HG02759 (cell line): Measurements from ENCODE around the gene LTB4R.

ENCODE experiments used
- ATAC-seq: cut with Tn5 transposase; IDR thresholded peaks from one replicate; pipeline ENCODE4 v1.9.1; 2021; ENCODE audit warnings: mild to moderate bottlenecking, moderate library complexity; ENCODE audit not compliant: unreplicated experiment

LTB4R gene

GRCh38 chr14:24310646-24311604 is at the start of gene LTB4R:
Gene LTB4R, plus strand, starts transcription at chr14:24311502. Its CDS starts 4,150 bp downstream, at chr14:24315652.
- ATAC-seq, result peak; percentile 69

GRCh38 chr14:24261969-24262327 is 49.4 kb upstream of the LTB4R start:
- no peak for ATAC-seq

GRCh38 chr14:24262821-24263733 is 48.2 kb upstream of the LTB4R start, which contains the start of gene TGM1:
Gene TGM1, minus strand, starts transcription at chr14:24263177. Its CDS starts 825 bp downstream, at chr14:24262352.
- ATAC-seq, result no peak

- ATAC-seq, result no peak
Observed at GRCh38 chr14:24263848-24264247, 47.5 kb upstream of the LTB4R start.

- ATAC-seq, result no peak
Observed at GRCh38 chr14:24264298-24264697, 47.0 kb upstream of the LTB4R start.

GRCh38 chr14:24266344-24267244 is 44.7 kb upstream of the LTB4R start:
- no peak for ATAC-seq

- ATAC-seq, result no peak
Observed at GRCh38 chr14:24267516-24267915, 43.8 kb upstream of the LTB4R start.

- ATAC-seq, result no peak
Observed at GRCh38 chr14:24268225-24268624, 43.1 kb upstream of the LTB4R start.

- ATAC-seq, result no peak
Observed at GRCh38 chr14:24269368-24269767, 41.9 kb upstream of the LTB4R start.

GRCh38 chr14:24269910-24270536 is 41.3 kb upstream of the LTB4R start:
- ATAC-seq, result no peak

- no peak for ATAC-seq
Observed at GRCh38 chr14:24270537-24271133, 40.7 kb upstream of the LTB4R start.

GRCh38 chr14:24271134-24271833 is 40.0 kb upstream of the LTB4R start, which contains the start of gene RABGGTA:
Gene RABGGTA, minus strand, starts transcription at chr14:24271597. Its CDS starts 482 bp downstream, at chr14:24271115.
- ATAC-seq, result peak; percentile 90

GRCh38 chr14:24271834-24272263 is 39.5 kb upstream of the LTB4R start:
- ATAC-seq, result no peak

- ATAC-seq, result no peak
Observed at GRCh38 chr14:24272467-24272866, 38.8 kb upstream of the LTB4R start.

- ATAC-seq, result no peak
Observed at GRCh38 chr14:24273422-24273998, 37.8 kb upstream of the LTB4R start.

GRCh38 chr14:24274101-24274543 is 37.2 kb upstream of the LTB4R start:
- ATAC-seq, result peak; percentile 34

GRCh38 chr14:24277071-24277470 is 34.2 kb upstream of the LTB4R start:
- no peak for ATAC-seq

GRCh38 chr14:24277606-24278321 is 33.5 kb upstream of the LTB4R start:
- ATAC-seq, result no peak
